Measurements from ENCODE around the gene ANKRD28.
"Not testable (repeated sequence)": the region's sequence is repeated elsewhere in the genome, so short reads cannot be mapped to it uniquely, and the experiment has no call there.

GRCh38 chr3:15745896-15746295 lies 51.9 kb downstream of the ANKRD28 start:
- TF ChIP-seq, protein P1, sequence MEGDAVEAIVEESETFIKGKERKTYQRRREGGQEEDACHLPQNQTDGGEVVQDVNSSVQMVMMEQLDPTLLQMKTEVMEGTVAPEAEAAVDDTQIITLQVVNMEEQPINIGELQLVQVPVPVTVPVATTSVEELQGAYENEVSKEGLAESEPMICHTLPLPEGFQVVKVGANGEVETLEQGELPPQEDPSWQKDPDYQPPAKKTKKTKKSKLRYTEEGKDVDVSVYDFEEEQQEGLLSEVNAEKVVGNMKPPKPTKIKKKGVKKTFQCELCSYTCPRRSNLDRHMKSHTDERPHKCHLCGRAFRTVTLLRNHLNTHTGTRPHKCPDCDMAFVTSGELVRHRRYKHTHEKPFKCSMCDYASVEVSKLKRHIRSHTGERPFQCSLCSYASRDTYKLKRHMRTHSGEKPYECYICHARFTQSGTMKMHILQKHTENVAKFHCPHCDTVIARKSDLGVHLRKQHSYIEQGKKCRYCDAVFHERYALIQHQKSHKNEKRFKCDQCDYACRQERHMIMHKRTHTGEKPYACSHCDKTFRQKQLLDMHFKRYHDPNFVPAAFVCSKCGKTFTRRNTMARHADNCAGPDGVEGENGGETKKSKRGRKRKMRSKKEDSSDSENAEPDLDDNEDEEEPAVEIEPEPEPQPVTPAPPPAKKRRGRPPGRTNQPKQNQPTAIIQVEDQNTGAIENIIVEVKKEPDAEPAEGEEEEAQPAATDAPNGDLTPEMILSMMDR (conservative IDR thresholded peaks at IDR 0.05; ENCODE audit: low read length), result not testable (repeated sequence)
- TF ChIP-seq EZH2phosphoT487 (IDR thresholded peaks at IDR 0.05; ENCODE audit: borderline replicate concordance), result not testable (repeated sequence)
